K562 (cell line): ENCODE data around the gene GABBR1. TPM values are rescaled to one million over a fixed set of nuclear protein-coding genes. Genes with fewer than 3 reads are reported as not detected.

Experiments
- MYNN ChIP-seq, 2 experiments: sonication (generic); formaldehyde crosslinking in 1 of 2; IDR thresholded peaks; 2 replicates each; pipeline versions ENCODE4 v1.5.0 to v1.6.1; 2016 to 2020; ENCODE audit warnings: antibody characterized with exemption in 1 of 2, missing genetic modification reagents in 1 of 2
- NFYB ChIP-seq: IDR thresholded peaks from 2 replicates; pipeline ENCODE4 v1.6.1; 2011; ENCODE audit warnings: mild to moderate bottlenecking, moderate library complexity; ENCODE audit not compliant: insufficient read length; ENCODE audit errors: extremely low read depth
- polyA plus RNA-seq, 8 experiments: library from polyadenylated mRNA; depleted of rRNA in 4 of 8; stranded (reverse) in 5 of 8; unstranded in 3 of 8; fragments of >200 nt; fragmentation: Nextera tagmentation in 2 of 8; fragmentation: Illumina TruSeq in 1 of 8; extraction: Ambion mirVana in 2 of 8; extraction: Trizol in 1 of 8; gene quantifications; 2 replicates each; pipeline versions ENCODE4 v1.2.1 to v1.2.3, GENCODE V29; 2011 to 2014; ENCODE audit warnings: inconsistent platforms in 1 of 8, missing spikeins in 1 of 8
- total RNA-seq, 7 experiments: library from RNA; depleted of rRNA in 6 of 7; stranded (reverse); fragments of >200 nt in 6 of 7; fragmentation: Illumina TruSeq in 2 of 7; extraction: Trizol in 2 of 7; gene quantifications; 2 replicates each; pipeline versions ENCODE4 v1.2.1 to v1.2.3, GENCODE V29; 2011 to 2021; ENCODE audit warnings: low replicate concordance in 1 of 7
- TF ChIP-seq, protein P1 (sequence below): fragments of 450-650 bp; IDR thresholded peaks from 2 replicates; pipeline ENCODE4 v1.6.1; 2016; ENCODE audit warnings: mild to moderate bottlenecking, moderate library complexity

The GABBR1 gene
- total and polyA plus RNA-seq, 9 of the 15 experiments (the other 6 are each of a cell fraction or from before 2014, with no cell fraction given), result 2.2 to 48.3 (median 20.8) TPM

GRCh38 chr6:29641430-29642148 is 8.6 kb upstream of the GABBR1 start (continued):
- TF ChIP-seq, protein P1, sequence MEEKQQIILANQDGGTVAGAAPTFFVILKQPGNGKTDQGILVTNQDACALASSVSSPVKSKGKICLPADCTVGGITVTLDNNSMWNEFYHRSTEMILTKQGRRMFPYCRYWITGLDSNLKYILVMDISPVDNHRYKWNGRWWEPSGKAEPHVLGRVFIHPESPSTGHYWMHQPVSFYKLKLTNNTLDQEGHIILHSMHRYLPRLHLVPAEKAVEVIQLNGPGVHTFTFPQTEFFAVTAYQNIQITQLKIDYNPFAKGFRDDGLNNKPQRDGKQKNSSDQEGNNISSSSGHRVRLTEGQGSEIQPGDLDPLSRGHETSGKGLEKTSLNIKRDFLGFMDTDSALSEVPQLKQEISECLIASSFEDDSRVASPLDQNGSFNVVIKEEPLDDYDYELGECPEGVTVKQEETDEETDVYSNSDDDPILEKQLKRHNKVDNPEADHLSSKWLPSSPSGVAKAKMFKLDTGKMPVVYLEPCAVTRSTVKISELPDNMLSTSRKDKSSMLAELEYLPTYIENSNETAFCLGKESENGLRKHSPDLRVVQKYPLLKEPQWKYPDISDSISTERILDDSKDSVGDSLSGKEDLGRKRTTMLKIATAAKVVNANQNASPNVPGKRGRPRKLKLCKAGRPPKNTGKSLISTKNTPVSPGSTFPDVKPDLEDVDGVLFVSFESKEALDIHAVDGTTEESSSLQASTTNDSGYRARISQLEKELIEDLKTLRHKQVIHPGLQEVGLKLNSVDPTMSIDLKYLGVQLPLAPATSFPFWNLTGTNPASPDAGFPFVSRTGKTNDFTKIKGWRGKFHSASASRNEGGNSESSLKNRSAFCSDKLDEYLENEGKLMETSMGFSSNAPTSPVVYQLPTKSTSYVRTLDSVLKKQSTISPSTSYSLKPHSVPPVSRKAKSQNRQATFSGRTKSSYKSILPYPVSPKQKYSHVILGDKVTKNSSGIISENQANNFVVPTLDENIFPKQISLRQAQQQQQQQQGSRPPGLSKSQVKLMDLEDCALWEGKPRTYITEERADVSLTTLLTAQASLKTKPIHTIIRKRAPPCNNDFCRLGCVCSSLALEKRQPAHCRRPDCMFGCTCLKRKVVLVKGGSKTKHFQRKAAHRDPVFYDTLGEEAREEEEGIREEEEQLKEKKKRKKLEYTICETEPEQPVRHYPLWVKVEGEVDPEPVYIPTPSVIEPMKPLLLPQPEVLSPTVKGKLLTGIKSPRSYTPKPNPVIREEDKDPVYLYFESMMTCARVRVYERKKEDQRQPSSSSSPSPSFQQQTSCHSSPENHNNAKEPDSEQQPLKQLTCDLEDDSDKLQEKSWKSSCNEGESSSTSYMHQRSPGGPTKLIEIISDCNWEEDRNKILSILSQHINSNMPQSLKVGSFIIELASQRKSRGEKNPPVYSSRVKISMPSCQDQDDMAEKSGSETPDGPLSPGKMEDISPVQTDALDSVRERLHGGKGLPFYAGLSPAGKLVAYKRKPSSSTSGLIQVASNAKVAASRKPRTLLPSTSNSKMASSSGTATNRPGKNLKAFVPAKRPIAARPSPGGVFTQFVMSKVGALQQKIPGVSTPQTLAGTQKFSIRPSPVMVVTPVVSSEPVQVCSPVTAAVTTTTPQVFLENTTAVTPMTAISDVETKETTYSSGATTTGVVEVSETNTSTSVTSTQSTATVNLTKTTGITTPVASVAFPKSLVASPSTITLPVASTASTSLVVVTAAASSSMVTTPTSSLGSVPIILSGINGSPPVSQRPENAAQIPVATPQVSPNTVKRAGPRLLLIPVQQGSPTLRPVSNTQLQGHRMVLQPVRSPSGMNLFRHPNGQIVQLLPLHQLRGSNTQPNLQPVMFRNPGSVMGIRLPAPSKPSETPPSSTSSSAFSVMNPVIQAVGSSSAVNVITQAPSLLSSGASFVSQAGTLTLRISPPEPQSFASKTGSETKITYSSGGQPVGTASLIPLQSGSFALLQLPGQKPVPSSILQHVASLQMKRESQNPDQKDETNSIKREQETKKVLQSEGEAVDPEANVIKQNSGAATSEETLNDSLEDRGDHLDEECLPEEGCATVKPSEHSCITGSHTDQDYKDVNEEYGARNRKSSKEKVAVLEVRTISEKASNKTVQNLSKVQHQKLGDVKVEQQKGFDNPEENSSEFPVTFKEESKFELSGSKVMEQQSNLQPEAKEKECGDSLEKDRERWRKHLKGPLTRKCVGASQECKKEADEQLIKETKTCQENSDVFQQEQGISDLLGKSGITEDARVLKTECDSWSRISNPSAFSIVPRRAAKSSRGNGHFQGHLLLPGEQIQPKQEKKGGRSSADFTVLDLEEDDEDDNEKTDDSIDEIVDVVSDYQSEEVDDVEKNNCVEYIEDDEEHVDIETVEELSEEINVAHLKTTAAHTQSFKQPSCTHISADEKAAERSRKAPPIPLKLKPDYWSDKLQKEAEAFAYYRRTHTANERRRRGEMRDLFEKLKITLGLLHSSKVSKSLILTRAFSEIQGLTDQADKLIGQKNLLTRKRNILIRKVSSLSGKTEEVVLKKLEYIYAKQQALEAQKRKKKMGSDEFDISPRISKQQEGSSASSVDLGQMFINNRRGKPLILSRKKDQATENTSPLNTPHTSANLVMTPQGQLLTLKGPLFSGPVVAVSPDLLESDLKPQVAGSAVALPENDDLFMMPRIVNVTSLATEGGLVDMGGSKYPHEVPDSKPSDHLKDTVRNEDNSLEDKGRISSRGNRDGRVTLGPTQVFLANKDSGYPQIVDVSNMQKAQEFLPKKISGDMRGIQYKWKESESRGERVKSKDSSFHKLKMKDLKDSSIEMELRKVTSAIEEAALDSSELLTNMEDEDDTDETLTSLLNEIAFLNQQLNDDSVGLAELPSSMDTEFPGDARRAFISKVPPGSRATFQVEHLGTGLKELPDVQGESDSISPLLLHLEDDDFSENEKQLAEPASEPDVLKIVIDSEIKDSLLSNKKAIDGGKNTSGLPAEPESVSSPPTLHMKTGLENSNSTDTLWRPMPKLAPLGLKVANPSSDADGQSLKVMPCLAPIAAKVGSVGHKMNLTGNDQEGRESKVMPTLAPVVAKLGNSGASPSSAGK, result 0 out of 2 replicates have a peak, but pooled peaks have one; percentile 11
- TF ChIP-seq MYNN (IDR thresholded peaks at IDR 0.05) (no peak), MYNN (CRISPR knock-in tag; IDR thresholded peaks at IDR 0.05) (no peak), NFYB (no peak)
